H1 (cell line): Measurements from ENCODE around the gene HTR4. TPM values are rescaled to one million over a fixed set of nuclear protein-coding genes. Genes with fewer than 3 reads are reported as not detected.

Experiments
- CTCF ChIA-PET: fragments of 300-600 bp; sonication (Branson Sonifier 250); formaldehyde crosslinking; loops from one replicate; lab custom pipeline; 2021; ENCODE audit not compliant: partially characterized antibody; lab: Charles Lee
- POLR2A ChIA-PET: fragments of 300-600 bp; sonication (Branson Sonifier 250); formaldehyde crosslinking; loops from one replicate; lab custom pipeline; 2021; ENCODE audit warnings: inconsistent platforms; ENCODE audit not compliant: partially characterized antibody; lab: Charles Lee
- DNase-seq, 2 experiments: peaks; one replicate each; pipeline versions ENCODE4 v3.0.0 to v3.0.0-alpha.2; 2010 to 2022; ENCODE audit warnings: low spot score in 2 of 2, low read depth in 1 of 2, mixed read lengths in 1 of 2
- FAIRE-seq: peaks from 2 replicates; lab custom pipeline; 2011; peaks lifted over from hg19 to GRCh38; lab: Jason Lieb, UNC
- H2AFZ ChIP-seq: 2 replicates; pipeline ENCODE4 v1.8.1; 2012; ENCODE audit warnings: low read length, inconsistent platforms
- H2AK5ac ChIP-seq: 2 replicates; pipeline ENCODE4 v1.6.1; 2013; ENCODE audit warnings: low read depth, low read length
- H2BK120ac ChIP-seq: replicated peaks from 2 replicates; pipeline ENCODE3; 2013; ENCODE audit warnings: low read depth, low read length, inconsistent platforms
- H2BK12ac ChIP-seq: 2 replicates; pipeline ENCODE4 v1.6.1; 2013; ENCODE audit warnings: low read depth, low read length
- H2BK15ac ChIP-seq: 2 replicates; pipeline ENCODE4 v1.6.1; 2013; ENCODE audit warnings: low read length
- H2BK20ac ChIP-seq: 2 replicates; pipeline ENCODE4 v1.6.1; 2013; ENCODE audit warnings: low read length
- H2BK5ac ChIP-seq: 2 replicates; pipeline ENCODE4 v1.6.1; 2013; ENCODE audit warnings: low read depth, low read length
- H3K14ac ChIP-seq: 2 replicates; pipeline ENCODE4 v1.6.1; 2013; ENCODE audit warnings: inconsistent platforms; ENCODE audit not compliant: insufficient read length
- H3K18ac ChIP-seq: 2 replicates; pipeline ENCODE4 v1.6.1; 2013; ENCODE audit warnings: low read length; ENCODE audit errors: extremely low read depth
- H3K23ac ChIP-seq: 2 replicates; pipeline ENCODE4 v1.6.1; 2013; ENCODE audit warnings: inconsistent platforms; ENCODE audit not compliant: insufficient read length
- H3K23me2 ChIP-seq: 2 replicates; pipeline ENCODE4 v1.6.1; 2013; ENCODE audit warnings: low read depth, low read length
- H3K27ac ChIP-seq: 2 replicates; pipeline ENCODE4 v1.6.1; 2011; ENCODE audit warnings: low read depth, low read length, inconsistent platforms
- H3K27me3 ChIP-seq, 4 experiments: replicated peaks in 1 of 4; 1 replicate in 1 of 4; 2 replicates in 3 of 4; pipeline versions ENCODE4 v1.6.1 to v1.8.1; 2011 to 2013; ENCODE audit warnings: low read length in 3 of 4, mild to moderate bottlenecking in 3 of 4, inconsistent platforms in 2 of 4, mixed read lengths in 2 of 4, moderate library complexity in 1 of 4; ENCODE audit not compliant: control insufficient read depth in 3 of 4, insufficient read depth in 3 of 4; ENCODE audit errors: extremely low read depth in 1 of 4
- H3K36me3 ChIP-seq, 4 experiments: 2 replicates each; pipeline versions ENCODE4 v1.6.1 to v1.8.1; 2011 to 2013; ENCODE audit warnings: mild to moderate bottlenecking in 4 of 4, low read length in 3 of 4, moderate library complexity in 2 of 4, control low read depth in 1 of 4, inconsistent platforms in 1 of 4; ENCODE audit not compliant: insufficient read depth in 4 of 4, control insufficient read depth in 2 of 4
- H3K4ac ChIP-seq: replicated peaks from 2 replicates; pipeline ENCODE3; 2013; ENCODE audit warnings: low read length, low read depth, mixed read lengths, inconsistent platforms; ENCODE audit not compliant: insufficient read length
- H3K4me1 ChIP-seq, 4 experiments: replicated peaks in 1 of 4; 1 replicate in 1 of 4; 2 replicates in 3 of 4; pipeline versions ENCODE4 v1.6.1 to v1.8.1; 2011 to 2013; ENCODE audit warnings: low read length in 3 of 4, inconsistent platforms in 2 of 4, mixed read lengths in 1 of 4; ENCODE audit not compliant: insufficient read depth in 4 of 4, control insufficient read depth in 3 of 4
- H3K4me2 ChIP-seq, 2 experiments: 2 replicates each; pipeline versions ENCODE4 v1.6.1 to v1.8.1; 2011 to 2013; ENCODE audit warnings: low read depth in 2 of 2, low read length in 2 of 2, control low read depth in 1 of 2, inconsistent platforms in 1 of 2, mild to moderate bottlenecking in 1 of 2; ENCODE audit not compliant: insufficient read depth in 1 of 2
- H3K4me3 ChIP-seq, 4 experiments: fragments of 200-600, 300-600 bp in 1 of 4; sonication (generic), shearing (Covaris generic), sonication (Bioruptor Twin) in 1 of 4; 2 replicates each; pipeline versions ENCODE4 v1.5.1 to v1.8.1; 2011 to 2016; ENCODE audit warnings: low read length in 4 of 4, low read depth in 3 of 4, control low read depth in 2 of 4, inconsistent platforms in 2 of 4, mild to moderate bottlenecking in 2 of 4, mixed read lengths in 1 of 4, moderate library complexity in 1 of 4; ENCODE audit not compliant: insufficient read depth in 2 of 4; ENCODE audit errors: extremely low read depth in 1 of 4
- H3K56ac ChIP-seq: replicated peaks from 2 replicates; pipeline ENCODE3; 2013; ENCODE audit warnings: low read depth, mild to moderate bottlenecking, mixed read lengths, low read length, inconsistent platforms; ENCODE audit not compliant: insufficient read length
- H3K79me1 ChIP-seq: 2 replicates; pipeline ENCODE4 v1.6.1; 2013; ENCODE audit warnings: low read depth, low read length, control low read depth
- H3K79me2 ChIP-seq, 2 experiments: 2 replicates each; pipeline versions ENCODE4 v1.6.1 to v1.8.1; 2012 to 2013; ENCODE audit warnings: low read length in 2 of 2, mild to moderate bottlenecking in 2 of 2, inconsistent platforms in 1 of 2; ENCODE audit not compliant: insufficient read depth in 2 of 2, control insufficient read depth in 1 of 2
- H3K9ac ChIP-seq, 4 experiments: replicated peaks in 1 of 4; 1 replicate in 1 of 4; 2 replicates in 3 of 4; pipeline versions ENCODE4 v1.6.1 to v1.8.1; 2011 to 2013; ENCODE audit warnings: low read depth in 3 of 4, low read length in 3 of 4, control low read depth in 2 of 4, mild to moderate bottlenecking in 2 of 4, moderate library complexity in 2 of 4, inconsistent platforms in 1 of 4; ENCODE audit errors: extremely low read depth in 1 of 4
- H3K9me3 ChIP-seq, 2 experiments: 2 replicates each; pipeline versions ENCODE4 v1.6.1 to v1.8.1; 2012 to 2013; ENCODE audit warnings: mild to moderate bottlenecking in 2 of 2, moderate library complexity in 2 of 2, control low read depth in 1 of 2, inconsistent platforms in 1 of 2, low read depth in 1 of 2, low read length in 1 of 2, mixed read lengths in 1 of 2; ENCODE audit not compliant: insufficient read depth in 2 of 2
- H4K20me1 ChIP-seq, 2 experiments: replicated peaks in 1 of 2; 2 replicates each; pipeline versions ENCODE3 to v1.8.1; 2011 to 2013; ENCODE audit warnings: inconsistent platforms in 2 of 2, low read length in 2 of 2, mild to moderate bottlenecking in 1 of 2; ENCODE audit not compliant: insufficient read depth in 2 of 2, control insufficient read depth in 1 of 2
- H4K5ac ChIP-seq: 2 replicates; pipeline ENCODE4 v1.6.1; 2013; ENCODE audit warnings: low read length, low read depth, mixed read lengths, inconsistent platforms; ENCODE audit not compliant: insufficient read length
- H4K8ac ChIP-seq: 2 replicates; pipeline ENCODE4 v1.8.0; 2013; ENCODE audit warnings: mild to moderate bottlenecking, moderate library complexity, low read length, inconsistent platforms; ENCODE audit not compliant: insufficient read depth; ENCODE audit errors: extremely low read depth
- H4K91ac ChIP-seq: replicated peaks from 2 replicates; pipeline ENCODE3; 2013; ENCODE audit warnings: low read length, mixed read lengths, inconsistent platforms; ENCODE audit not compliant: insufficient read length
- ASH2L ChIP-seq: fragments of 200-600, 300-600 bp; sonication (generic); IDR thresholded peaks from one replicate; pipeline ENCODE4 v1.7.1; 2017; ENCODE audit warnings: low read length
- CBX8 ChIP-seq: fragments of 300-800, 300-1000 bp; sonication (generic); IDR thresholded peaks from 2 replicates; pipeline ENCODE4 v1.7.1; 2016; ENCODE audit warnings: low read depth, low read length, borderline replicate concordance
- CHD1 ChIP-seq: IDR thresholded peaks from 2 replicates; pipeline ENCODE4 v1.6.1; 2012; ENCODE audit warnings: low read depth, low read length, improper control_type of control experiment
- CREB1 ChIP-seq: IDR thresholded peaks from 2 replicates; pipeline ENCODE4 v1.6.1; 2012; ENCODE audit warnings: inconsistent platforms
- CTBP2 ChIP-seq: IDR thresholded peaks from 2 replicates; pipeline ENCODE4 v1.7.0; 2011; ENCODE audit warnings: borderline replicate concordance, mild to moderate bottlenecking, moderate library complexity, mixed read lengths, low read length; ENCODE audit not compliant: insufficient read depth, insufficient read length
- E2F6 ChIP-seq: IDR thresholded peaks from 2 replicates; pipeline ENCODE4 v1.6.1; 2012; ENCODE audit warnings: inconsistent platforms
- POLR2AphosphoS5 ChIP-seq: IDR thresholded peaks from 2 replicates; pipeline ENCODE4 v1.6.1; 2011; ENCODE audit warnings: low read depth, low read length
- RBBP5 ChIP-seq: IDR thresholded peaks from 2 replicates; pipeline ENCODE4 v1.7.1; 2012; ENCODE audit warnings: low read depth, mild to moderate bottlenecking, inconsistent platforms, low read length, moderate library complexity, borderline replicate concordance
- SAP30 ChIP-seq: fragments of 300-600 bp; sonication (generic); IDR thresholded peaks from 2 replicates; pipeline ENCODE4 v1.7.1; 2012; ENCODE audit warnings: low read length, moderate library complexity, mild to moderate bottlenecking, inconsistent platforms; ENCODE audit not compliant: insufficient read depth, insufficient replicate concordance
- SIN3A ChIP-seq, 2 experiments: IDR thresholded peaks in 1 of 2; conservative IDR thresholded peaks in 1 of 2; 2 replicates each; pipeline ENCODE4 v1.6.1; 2011 to 2012; ENCODE audit warnings: low read length in 2 of 2, improper control_type of control experiment in 1 of 2, low read depth in 1 of 2, mild to moderate bottlenecking in 1 of 2
- SIRT6 ChIP-seq: IDR thresholded peaks from one replicate; pipeline ENCODE4 v1.7.1; 2012; ENCODE audit warnings: low read length, inconsistent platforms
- SUZ12 ChIP-seq: fragments of 200-600 bp; sonication (generic); IDR thresholded peaks from 2 replicates; pipeline ENCODE4 v1.6.1; 2012; ENCODE audit warnings: mild to moderate bottlenecking, inconsistent platforms, low read length, moderate library complexity, mixed read lengths
- TAF1 ChIP-seq: IDR thresholded peaks from 2 replicates; pipeline ENCODE4 v1.6.1; 2011; ENCODE audit warnings: mild to moderate bottlenecking, low read depth, low read length
- TEAD4 ChIP-seq: IDR thresholded peaks from 2 replicates; pipeline ENCODE4 v1.6.1; 2012; ENCODE audit warnings: low read depth, low read length, inconsistent platforms, mixed read lengths
- WGBS, 2 experiments: shearing (Covaris generic) in 1 of 2; methylation state at CpG; one replicate each; pipeline versions ENCODE4 v1.1.6 to v1.1.7; 2013 to 2015; ENCODE audit warnings: low lambda C conversion rate in 2 of 2, mixed read lengths in 2 of 2, inconsistent platforms in 1 of 2, low coverage in 1 of 2, missing lambda C conversion rate in 1 of 2; ENCODE audit not compliant: insufficient replicate concordance in 2 of 2, insufficient coverage in 1 of 2, insufficient read length in 1 of 2; ENCODE audit errors: extremely low coverage in 1 of 2, missing lambda C conversion rate in 1 of 2; 5-methylcytosine and 5-hydroxymethylcytosine counted together
- polyA plus RNA-seq, 7 experiments: library from polyadenylated mRNA; depleted of rRNA in 3 of 7; stranded (reverse) in 5 of 7; unstranded in 2 of 7; fragments of >200 nt in 5 of 7; fragments of 200-250 nt in 2 of 7; gene quantifications; 1 replicate in 5 of 7; 2 replicates in 1 of 7; 4 replicates in 1 of 7; pipeline versions ENCODE4 v1.2.1 to v1.2.3, GENCODE V29; 2011 to 2013; ENCODE audit warnings: missing spikeins in 2 of 7, mixed read lengths in 2 of 7
- total RNA-seq: library from RNA; stranded (reverse); fragmentation: NEBNext Ultra II Directional; extraction: Animal tissue kit (Norgen Biotek cat#: 25700); gene quantifications from 2 replicates; pipeline ENCODE4 v1.2.1, GENCODE V29; 2021

The HTR4 gene
- total and polyA plus RNA-seq, 2 of the 8 experiments (the other 6 are each of a cell fraction or from before 2014, with no cell fraction given), result not detected

GRCh38 chr5:148507648-148508047, 146.7 kb downstream of the HTR4 start:
- DNase-seq, result no peak
- TF ChIP-seq CREB1 (no peak), CTBP2 (no peak), SIRT6 (no peak), TAF1 (no peak), E2F6 (no peak), SIN3A (conservative IDR thresholded peaks at IDR 0.05 in 1 of 2, IDR thresholded peaks at IDR 0.05 in 1 of 2; ENCODE audit: low read depth in 1 of 2, low read length in 2 of 2) (no peak), RBBP5 (no peak), TEAD4 (no peak), CBX8 (no peak), CHD1 (no peak), SUZ12 (no peak), POLR2AphosphoS5 (no peak), SAP30 (no peak), ASH2L (no peak)

More at GRCh38 chr5:148507648-148508047, 146.7 kb downstream of the HTR4 start:
- Histone ChIP-seq H3K4me3 (no peak overlapping the region), H2BK120ac (no peak overlapping the region), H4K5ac (no peak overlapping the region), H3K4me1 (no peaks in the 10 kb centered on the region), H2BK12ac (no peak overlapping the region), H3K9me3 (no peaks in the 10 kb centered on the region), H2AK5ac (no peak overlapping the region), H3K4ac (no peak overlapping the region), H3K79me1 (no peaks in the 10 kb centered on the region), H3K23ac (no peak overlapping the region), H2BK20ac (no peak overlapping the region), H3K4me2 (no peak overlapping the region), H3K79me2 (no peaks in the 10 kb centered on the region), H3K36me3 (no peaks in the 10 kb centered on the region), H4K91ac (no peak overlapping the region), H4K20me1 (no peaks in the 10 kb centered on the region), H4K8ac (no peak overlapping the region), H3K27me3 (peaks cover 0 to 1% (median 0%) of the 10 kb centered on the region in 4 experiments; a peak in 1 of 7 replicates), H2BK15ac (no peak overlapping the region), H3K23me2 (no peaks in the 10 kb centered on the region), H2BK5ac (no peak overlapping the region), H3K14ac (no peak overlapping the region), H3K18ac (no peak overlapping the region), H2AFZ (no peak overlapping the region), H3K9ac (no peak overlapping the region), H3K27ac (no peak overlapping the region), H3K56ac (no peak overlapping the region)
- ChIA-PET POLR2A (no interaction called here), CTCF (interaction anchor here (0.6 to 1.2 kb wide), 3 partner anchors 38 to 81 kb away, joined by 3 read pairs; no protein-coding TSS in a partner anchor)
- WGBS, 2 experiments, result 92% methylated on average over 3 of the region's 3 CpGs; no CpG with 5 or more reads in 1 of the 2 experiments
- no peak for FAIRE-seq
